K562 (cell line): ENCODE measurements around the gene SBF1. TPM values are rescaled to one million over a fixed set of nuclear protein-coding genes. Genes with fewer than 3 reads are reported as not detected.

Experiments used
- ATAC-seq: fragments of 200-7000 bp; cut with Tn5 transposase; 3 replicates; pipeline ENCODE4 v1.9.1; 2020; ENCODE audit warnings: moderate library complexity
- BruUV-seq: library from RNA; stranded (reverse); fragments of 400-500 nt; replicated peaks from 2 replicates; lab custom pipeline; 2021; lab: Mats Ljungman, UMichigan
- CTCF ChIA-PET: fragments of 300-600 bp; formaldehyde crosslinking; extraction: SDS; loops from one replicate; lab custom pipeline; 2021; ENCODE audit warnings: low intra/inter-chr PET ratio; lab: Yijun Ruan, JAX
- POLR2A ChIA-PET: fragments of 300-600, 350-650 bp; sonication (Branson Sonifier 250); formaldehyde crosslinking; extraction: SDS; loops from one replicate; lab custom pipeline; 2021; ENCODE audit warnings: antibody characterized with exemption, inconsistent platforms; lab: Yijun Ruan, JAX
- DNase-seq, 4 experiments: peaks; one replicate each; pipeline versions ENCODE4 v3.0.0 to v3.0.0-alpha.2; 2011 to 2018; ENCODE audit warnings: low spot score in 3 of 4, mixed read lengths in 3 of 4; ENCODE audit errors: extremely low read depth in 1 of 4
- FAIRE-seq: peaks from 2 replicates; lab custom pipeline; 2011; peaks lifted over from hg19 to GRCh38; lab: Jason Lieb, UNC
- H2AFZ ChIP-seq: 2 replicates; pipeline ENCODE4 v1.6.0; 2011; ENCODE audit warnings: low read depth, low read length, control low read depth, inconsistent platforms
- H3K27ac ChIP-seq: fragments of 200-600 bp; 3 replicates; pipeline ENCODE4 v1.8.0; 2011; ENCODE audit warnings: low read depth, mild to moderate bottlenecking, control low read depth, inconsistent platforms, low read length, moderate library complexity, mixed read lengths; ENCODE audit errors: extremely low read depth
- H3K27me3 ChIP-seq, 2 experiments: fragments of 300-600 bp in 1 of 2; 2 replicates in 1 of 2; 3 replicates in 1 of 2; pipeline versions ENCODE4 v1.6.0 to v1.8.0; 2011; ENCODE audit warnings: inconsistent platforms in 2 of 2, low read length in 2 of 2, mild to moderate bottlenecking in 1 of 2, mixed read lengths in 1 of 2, moderate library complexity in 1 of 2; ENCODE audit not compliant: control insufficient read depth in 2 of 2, insufficient read depth in 2 of 2
- H3K36me3 ChIP-seq: fragments of 300-600 bp; 3 replicates; pipeline ENCODE4 v1.8.0; 2011; ENCODE audit warnings: mild to moderate bottlenecking, low read length, inconsistent platforms; ENCODE audit not compliant: control insufficient read depth, insufficient read depth
- H3K4me1 ChIP-seq, 2 experiments: fragments of 200-600 bp in 1 of 2; replicated peaks in 1 of 2; 2 replicates in 1 of 2; 3 replicates in 1 of 2; pipeline versions ENCODE4 v1.5.1 to v1.8.0; 2011; ENCODE audit warnings: inconsistent platforms in 2 of 2, low read length in 2 of 2, mild to moderate bottlenecking in 1 of 2, mixed read lengths in 1 of 2, moderate library complexity in 1 of 2; ENCODE audit not compliant: control insufficient read depth in 2 of 2, insufficient read depth in 2 of 2
- H3K4me2 ChIP-seq: 2 replicates; pipeline ENCODE4 v1.6.1; 2011; ENCODE audit warnings: low read length, control low read depth, inconsistent platforms, mixed read lengths; ENCODE audit not compliant: insufficient read depth
- H3K4me3 ChIP-seq: fragments of 200-600 bp; sonication (generic), shearing (Covaris generic); 2 replicates; pipeline ENCODE4 v1.5.1; 2016; ENCODE audit warnings: control low read depth, inconsistent platforms
- H3K79me2 ChIP-seq: fragments of 200-600 bp; 3 replicates; pipeline ENCODE4 v1.8.0; 2011; ENCODE audit warnings: low read length, inconsistent platforms; ENCODE audit not compliant: control insufficient read depth, insufficient read depth
- H3K9ac ChIP-seq, 2 experiments: 2 replicates each; pipeline versions ENCODE4 v1.6.0 to v1.6.1; 2011; ENCODE audit warnings: low read depth in 2 of 2, low read length in 2 of 2, control low read depth in 1 of 2, inconsistent platforms in 1 of 2, mild to moderate bottlenecking in 1 of 2, mixed read lengths in 1 of 2; ENCODE audit not compliant: insufficient read depth in 1 of 2
- H3K9me1 ChIP-seq: one replicate; pipeline ENCODE4 v1.6.0; 2011; ENCODE audit warnings: inconsistent platforms, mild to moderate bottlenecking, low read length, moderate library complexity; ENCODE audit not compliant: control insufficient read depth, insufficient read depth
- H3K9me3 ChIP-seq: replicated peaks from 2 replicates; pipeline ENCODE4 v1.5.1; 2011; ENCODE audit warnings: low read depth, low read length, inconsistent platforms; ENCODE audit not compliant: control insufficient read depth, insufficient read depth
- H4K20me1 ChIP-seq: replicated peaks from 2 replicates; pipeline ENCODE4 v1.6.1; 2011; ENCODE audit warnings: low read length, inconsistent platforms, mixed read lengths; ENCODE audit not compliant: control insufficient read depth, insufficient read depth
- FOXJ3 ChIP-seq: sonication (generic); formaldehyde crosslinking; IDR thresholded peaks from 2 replicates; pipeline ENCODE4 v1.4.0; 2020; ENCODE audit warnings: mild to moderate bottlenecking, missing genetic modification reagents
- GATAD2A ChIP-seq: fragments of 450-650 bp; IDR thresholded peaks from 2 replicates; pipeline ENCODE4 v1.6.1; 2017
- MTA1 ChIP-seq: fragments of 450-650 bp; IDR thresholded peaks from 2 replicates; pipeline ENCODE4 v1.6.1; 2017; ENCODE audit warnings: borderline replicate concordance
- POLR2G ChIP-seq: fragments of 200-400 bp; formaldehyde crosslinking; IDR thresholded peaks from 2 replicates; pipeline ENCODE4 v1.6.1; 2017; ENCODE audit warnings: low read depth, mild to moderate bottlenecking, antibody characterized with exemption, low read length, moderate library complexity
- ZBTB33 ChIP-seq: sonication (generic); formaldehyde crosslinking; IDR thresholded peaks from 2 replicates; pipeline ENCODE4 v1.8.1; 2023; ENCODE audit warnings: mild to moderate bottlenecking, missing genetic modification reagents
- ZNF280B ChIP-seq: fragments of 250-450 bp; sonication (Bioruptor Pico); IDR thresholded peaks from 2 replicates; pipeline ENCODE4 v1.5.1; 2021; ENCODE audit warnings: mild to moderate bottlenecking
- ZNF699 ChIP-seq: fragments of 250-450 bp; sonication (Bioruptor Pico); IDR thresholded peaks from 2 replicates; pipeline ENCODE4 v1.8.0; 2021; ENCODE audit warnings: mild to moderate bottlenecking, moderate library complexity; ENCODE audit not compliant: insufficient replicate concordance
- WGBS: fragments of 100-300 bp; shearing (Covaris generic); methylation state at CpG from one replicate; pipeline ENCODE4 v1.1.6; 2016; ENCODE audit warnings: low coverage, mixed read lengths; ENCODE audit not compliant: insufficient coverage; ENCODE audit errors: missing lambda C conversion rate; 5-methylcytosine and 5-hydroxymethylcytosine counted together
- in situ Hi-C: fragments of 300-500 bp; cut with MboI; formaldehyde crosslinking; loops from 4 replicates; pipeline ENCODE4 v1.15.0; 2018; ENCODE audit warnings: inconsistent platforms, mixed read lengths
- intact Hi-C: fragments of 100-400 bp; cut with micrococcal nuclease; formaldehyde crosslinking; loops from 2 replicates; pipeline ENCODE4 v1.14.2; 2022
- polyA plus RNA-seq, 8 experiments: library from polyadenylated mRNA; depleted of rRNA in 4 of 8; stranded (reverse) in 5 of 8; unstranded in 3 of 8; fragments of >200 nt; fragmentation: Nextera tagmentation in 2 of 8; fragmentation: Illumina TruSeq in 1 of 8; extraction: Ambion mirVana in 2 of 8; extraction: Trizol in 1 of 8; gene quantifications; 2 replicates each; pipeline versions ENCODE4 v1.2.1 to v1.2.3, GENCODE V29; 2011 to 2014; ENCODE audit warnings: inconsistent platforms in 1 of 8, missing spikeins in 1 of 8
- total RNA-seq, 7 experiments: library from RNA; depleted of rRNA in 6 of 7; stranded (reverse); fragments of >200 nt in 6 of 7; fragmentation: Illumina TruSeq in 2 of 7; extraction: Trizol in 2 of 7; gene quantifications; 2 replicates each; pipeline versions ENCODE4 v1.2.1 to v1.2.3, GENCODE V29; 2011 to 2021; ENCODE audit warnings: low replicate concordance in 1 of 7

Gene SBF1
- total and polyA plus RNA-seq, 9 of the 15 experiments (the other 6 are each of a cell fraction or from before 2014, with no cell fraction given): 0.44 to 50.4 (median 11.4) TPM

- H2AFZ ChIP-seq: no peak overlapping the region
- 97% methylated on average over 5 of the region's 41 CpGs for WGBS
- BruUV-seq: TSS peak; percentile 36
- H3K9me1 ChIP-seq: no peaks in the 10 kb centered on the region
- FAIRE-seq (no peak), ATAC-seq (no peak), DNase-seq (no peak)
- no peaks in the 10 kb centered on the region for H4K20me1 ChIP-seq
- H3K79me2 ChIP-seq: no peaks in the 10 kb centered on the region
- no peak overlapping the region for H3K27ac ChIP-seq
- H3K9ac ChIP-seq: no peak overlapping the region
- H3K4me3 ChIP-seq: no peak overlapping the region
- no peaks in the 10 kb centered on the region for H3K27me3 ChIP-seq
- H3K4me2 ChIP-seq: no peak overlapping the region
- peaks cover 0 to 4% of the 10 kb centered on the region in 2 experiments; a peak in 1 of 5 replicates for H3K4me1 ChIP-seq
- in situ Hi-C loops: no loop called here
- ChIA-PET POLR2A (interaction anchor here (0.6 to 0.7 kb wide), 2 partner anchors 10 to 25 kb away, joined by 3 read pairs; no protein-coding TSS in a partner anchor), CTCF (no interaction called here)
- no peaks in the 10 kb centered on the region for H3K9me3 ChIP-seq
- H3K36me3 ChIP-seq: peaks cover 56% of the 10 kb centered on the region; the same call in 1 of the 3 replicates
- TF ChIP-seq ZBTB33 (peak; percentile 95), POLR2G (no peak), ZNF280B (CRISPR knock-in tag) (no peak), GATAD2A (no peak), MTA1 (no peak), ZNF699 (CRISPR knock-in tag) (no peak), FOXJ3 (CRISPR knock-in tag) (no peak)
- intact Hi-C loops: no loop called here
These were observed 15.2 kb downstream of the SBF1 start for GRCh38 chr22:50459496-50460140.
